ENCODE measurements around the gene ACOXL. TPM values are rescaled to one million over a fixed set of nuclear protein-coding genes. Genes with fewer than 3 reads are reported as not detected.

Gene ACOXL
- total RNA-seq, 2 experiments from 2014 or later, result not detected

DNA sequence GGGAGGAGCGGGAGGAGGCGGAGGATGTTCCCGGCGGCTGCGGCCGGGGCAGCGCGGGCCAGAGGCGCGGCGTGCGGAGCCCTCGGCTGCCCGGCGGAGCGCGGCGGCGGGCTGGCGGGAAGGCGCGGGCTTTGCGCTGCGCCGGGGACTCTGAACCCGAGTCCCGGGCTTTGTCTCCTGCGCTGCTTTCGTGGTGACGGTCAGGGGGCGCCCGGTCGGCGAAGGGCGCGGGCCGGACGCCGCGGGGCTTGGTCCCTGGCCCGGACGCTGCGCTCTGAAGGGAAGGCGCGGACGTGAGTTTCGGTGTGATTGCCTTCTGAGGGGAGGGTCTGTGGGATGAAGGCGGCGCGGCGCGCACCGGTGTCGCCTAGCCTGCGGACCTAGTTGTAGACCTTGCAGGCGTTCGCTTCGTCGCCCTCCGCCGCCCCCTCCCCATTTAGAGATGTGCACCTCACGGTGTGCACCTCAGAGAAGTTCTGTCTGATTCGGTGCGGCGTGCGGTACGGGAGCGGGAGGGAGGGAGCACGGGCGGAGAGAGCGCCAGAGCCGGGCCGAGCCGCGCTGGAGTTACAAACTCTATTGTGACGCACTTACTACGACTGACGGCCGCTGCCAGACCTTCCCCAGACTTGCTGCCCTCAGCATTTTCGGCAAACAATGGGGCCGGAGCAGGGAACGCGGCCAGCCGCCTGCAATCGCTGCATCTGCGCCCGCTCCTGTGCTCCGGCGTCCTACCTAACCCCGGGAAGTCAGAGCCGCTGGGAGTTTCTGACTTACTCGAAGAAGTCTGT, 390.5 kb downstream of the ACOXL start:
- Mint-ChIP-seq H3K9me3 (no peaks in the 10 kb centered on the region), H3K4me3 (peak overlapping the region; percentile 81), H3K27ac (no peak overlapping the region), H3K27me3 (peaks cover 27% of the 10 kb centered on the region), H3K36me3 (peaks cover 31% of the 10 kb centered on the region), H3K4me1 (peaks cover 57% of the 10 kb centered on the region)
- peak; percentile 31 for DNase-seq

DNA sequence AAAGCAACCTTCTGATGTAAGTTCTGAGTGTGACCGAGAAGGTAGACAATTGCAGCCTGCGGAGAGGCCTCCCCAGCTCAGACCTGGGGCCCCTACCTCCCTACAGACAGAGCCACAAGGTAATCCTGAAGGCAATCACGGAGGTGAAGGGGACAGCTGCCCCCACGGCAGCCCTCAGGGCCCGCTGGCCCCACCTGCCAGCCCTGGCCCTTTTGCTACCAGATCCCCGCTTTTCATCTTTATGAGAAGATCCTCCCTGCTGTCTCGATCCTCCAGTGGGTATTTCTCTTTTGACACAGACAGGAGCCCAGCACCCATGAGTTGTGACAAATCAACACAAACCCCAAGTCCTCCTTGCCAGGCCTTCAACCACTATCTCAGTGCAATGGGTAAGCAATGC, 391.4 kb downstream of the ACOXL start:
- no peaks in the 10 kb centered on the region for H3K9me3 Mint-ChIP-seq
- H3K36me3 Mint-ChIP-seq, result peaks cover 38% of the 10 kb centered on the region
- no peak overlapping the region for H3K27ac Mint-ChIP-seq
- no peak for DNase-seq
- peaks cover 52% of the 10 kb centered on the region for H3K4me1 Mint-ChIP-seq
- H3K27me3 Mint-ChIP-seq, result peaks cover 17% of the 10 kb centered on the region
- H3K4me3 Mint-ChIP-seq, result no peak overlapping the region

DNA sequence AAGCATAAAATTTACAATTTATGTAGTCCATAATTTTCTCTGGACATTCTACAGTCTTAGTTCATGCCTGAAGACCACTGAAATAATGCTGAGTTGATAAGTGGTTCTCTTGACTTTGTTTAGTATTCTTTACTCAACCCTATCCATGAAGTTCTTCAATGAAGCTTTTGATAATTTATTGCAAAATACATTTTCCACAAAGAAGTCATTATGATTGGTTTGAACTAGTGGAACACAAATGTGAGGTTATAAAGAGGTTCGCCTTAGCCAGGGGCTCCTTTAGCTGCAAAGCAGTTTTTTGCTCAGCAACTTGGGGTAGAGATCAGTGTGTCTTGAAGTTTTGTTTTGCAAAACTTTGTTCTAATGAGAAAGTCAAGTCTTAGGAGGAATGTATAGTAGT, 394.2 kb downstream of the ACOXL start:
- DNase-seq, result no peak
- H3K9me3 Mint-ChIP-seq, result no peaks in the 10 kb centered on the region
- peaks cover 56% of the 10 kb centered on the region for H3K36me3 Mint-ChIP-seq
- peaks cover 3% of the 10 kb centered on the region for H3K27me3 Mint-ChIP-seq
- H3K4me1 Mint-ChIP-seq, result peaks cover 41% of the 10 kb centered on the region
- H3K27ac Mint-ChIP-seq, result no peak overlapping the region
- no peak overlapping the region for H3K4me3 Mint-ChIP-seq

DNA sequence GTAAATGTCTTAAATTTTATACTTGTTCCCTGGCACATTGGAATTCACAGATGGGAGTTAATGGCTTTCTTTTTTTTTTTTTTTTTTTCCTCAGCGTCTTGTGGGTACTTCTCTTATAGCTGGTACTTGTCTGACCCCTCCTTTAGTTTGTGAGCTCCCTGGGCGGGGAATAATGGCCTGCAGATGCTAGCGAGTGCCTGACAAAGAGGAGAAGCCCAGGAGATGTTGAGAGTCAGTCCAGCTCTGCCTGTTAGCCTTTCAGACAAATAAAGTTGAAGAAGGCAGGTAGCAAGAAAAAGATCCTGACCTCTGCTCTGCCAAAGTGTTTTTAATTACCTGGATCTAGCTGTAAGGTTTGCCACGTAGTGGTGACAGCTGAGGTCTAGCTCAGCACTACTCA, 395.0 kb downstream of the ACOXL start:
- H3K27me3 Mint-ChIP-seq, result peaks cover 3% of the 10 kb centered on the region
- H3K4me3 Mint-ChIP-seq, result no peak overlapping the region
- H3K36me3 Mint-ChIP-seq, result peaks cover 62% of the 10 kb centered on the region
- no peaks in the 10 kb centered on the region for H3K9me3 Mint-ChIP-seq
- no peak for DNase-seq
- H3K4me1 Mint-ChIP-seq, result peaks cover 40% of the 10 kb centered on the region
- H3K27ac Mint-ChIP-seq, result no peak overlapping the region

DNA sequence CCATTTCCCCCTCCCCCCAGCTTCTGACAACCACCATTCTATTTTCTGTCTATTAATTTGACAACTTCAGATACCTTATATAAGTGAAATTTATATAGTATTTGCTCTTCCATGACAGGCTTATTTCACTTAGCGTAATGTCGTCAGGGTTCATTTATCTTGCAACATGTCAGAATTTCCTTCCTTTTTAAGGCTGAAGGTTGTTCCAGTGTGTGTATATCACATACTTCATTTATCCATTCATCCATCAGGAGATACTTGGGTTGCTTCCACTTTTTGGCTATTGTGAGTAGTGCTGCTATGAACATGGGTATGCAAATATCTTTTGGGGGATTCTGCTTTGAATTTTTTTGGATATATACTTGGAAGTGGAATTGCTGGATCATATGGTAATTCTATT, 395.7 kb downstream of the ACOXL start:
- Mint-ChIP-seq H3K4me1 (peaks cover 40% of the 10 kb centered on the region), H3K27me3 (peaks cover 3% of the 10 kb centered on the region), H3K27ac (no peak overlapping the region), H3K4me3 (no peak overlapping the region), H3K36me3 (peaks cover 62% of the 10 kb centered on the region), H3K9me3 (no peaks in the 10 kb centered on the region)
- no peak for DNase-seq

DNA sequence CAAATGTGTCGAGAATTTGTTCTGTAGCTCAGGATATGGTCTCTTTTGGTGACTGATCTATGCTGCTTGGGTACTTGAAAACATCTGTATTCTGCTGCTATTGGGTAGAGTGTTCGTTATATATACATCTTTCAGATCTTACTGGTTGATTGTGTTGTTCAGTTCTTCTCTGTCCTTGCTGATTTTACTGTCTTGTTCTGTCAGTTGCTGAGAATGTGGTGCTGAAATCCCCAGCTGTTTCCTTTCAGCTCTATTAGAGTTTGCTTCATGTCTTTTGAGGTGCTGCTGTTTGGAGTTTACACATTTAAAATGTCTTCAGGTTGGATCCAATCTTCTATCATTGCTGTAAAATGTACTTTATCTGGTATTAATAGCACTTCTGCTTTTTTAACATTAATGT, 401.2 kb downstream of the ACOXL start:
- Mint-ChIP-seq H3K4me1 (peaks cover 22% of the 10 kb centered on the region), H3K4me3 (no peak overlapping the region)

DNA sequence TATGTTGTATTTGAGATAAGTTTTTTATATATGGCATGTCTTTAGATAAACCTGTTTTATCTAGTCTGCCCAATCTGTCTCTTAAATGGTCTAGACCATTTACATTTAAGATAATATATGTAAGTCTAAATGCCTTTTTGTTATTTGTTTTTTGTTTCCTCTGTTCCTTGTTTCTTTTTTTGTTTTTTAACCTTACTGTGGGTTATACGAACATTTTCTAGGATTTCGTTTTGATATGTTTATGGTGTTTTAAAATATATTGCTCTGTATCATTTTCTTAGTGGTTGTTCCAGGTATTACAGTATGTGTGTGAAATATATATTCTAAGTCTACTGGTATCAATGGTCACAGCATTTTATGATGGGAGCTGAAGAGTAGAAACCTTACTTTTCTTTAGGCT, 401.7 kb downstream of the ACOXL start:
- Mint-ChIP-seq H3K4me3 (no peak overlapping the region), H3K9me3 (no peaks in the 10 kb centered on the region), H3K36me3 (peaks cover 29% of the 10 kb centered on the region), H3K4me1 (peaks cover 20% of the 10 kb centered on the region), H3K27ac (no peak overlapping the region), H3K27me3 (no peaks in the 10 kb centered on the region)
- DNase-seq, result no peak

More for the DNA sequence above, 401.2 kb downstream of the ACOXL start:
- no peak for DNase-seq
- H3K9me3 Mint-ChIP-seq, result no peaks in the 10 kb centered on the region
- no peak overlapping the region for H3K27ac Mint-ChIP-seq
- H3K27me3 Mint-ChIP-seq, result no peaks in the 10 kb centered on the region
- H3K36me3 Mint-ChIP-seq, result peaks cover 34% of the 10 kb centered on the region

DNA sequence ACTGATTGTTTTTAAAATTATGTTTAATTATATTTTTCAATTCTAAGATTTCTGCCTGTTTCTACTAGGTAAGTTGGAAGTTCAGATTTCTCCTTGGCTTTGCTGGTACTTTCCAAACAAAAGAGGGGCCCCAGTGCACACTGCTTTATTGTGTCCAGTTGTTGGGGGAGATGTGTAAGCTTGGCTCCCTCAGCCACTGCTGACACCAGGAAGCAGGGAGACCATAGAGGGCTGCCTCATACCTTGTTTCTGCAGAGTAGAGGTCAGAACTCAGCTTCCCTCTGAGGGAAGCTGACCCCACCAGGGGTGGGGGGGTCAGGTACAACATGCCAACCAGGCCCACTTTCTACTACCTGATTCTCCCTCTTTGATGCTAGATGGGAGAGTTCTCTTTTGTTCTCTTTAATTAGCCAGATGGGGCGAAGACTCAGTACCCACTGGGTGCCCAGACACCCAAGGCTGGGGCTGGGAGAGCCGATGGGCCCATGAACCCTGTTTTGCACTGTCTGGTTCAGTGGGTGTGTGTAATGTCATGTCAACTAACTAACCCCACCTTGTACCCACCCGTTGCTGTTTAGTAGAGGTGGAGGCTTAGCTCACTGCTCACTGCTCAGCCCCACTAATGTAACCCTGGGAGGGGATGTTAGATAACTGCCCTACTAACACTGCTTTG, 403.0 kb downstream of the ACOXL start:
- peaks cover 29% of the 10 kb centered on the region for H3K36me3 Mint-ChIP-seq
- no peaks in the 10 kb centered on the region for H3K27me3 Mint-ChIP-seq
- no peak overlapping the region for H3K4me3 Mint-ChIP-seq
- H3K9me3 Mint-ChIP-seq, result no peaks in the 10 kb centered on the region
- H3K4me1 Mint-ChIP-seq, result peaks cover 20% of the 10 kb centered on the region
- no peak for DNase-seq
- H3K27ac Mint-ChIP-seq, result no peak overlapping the region

DNA sequence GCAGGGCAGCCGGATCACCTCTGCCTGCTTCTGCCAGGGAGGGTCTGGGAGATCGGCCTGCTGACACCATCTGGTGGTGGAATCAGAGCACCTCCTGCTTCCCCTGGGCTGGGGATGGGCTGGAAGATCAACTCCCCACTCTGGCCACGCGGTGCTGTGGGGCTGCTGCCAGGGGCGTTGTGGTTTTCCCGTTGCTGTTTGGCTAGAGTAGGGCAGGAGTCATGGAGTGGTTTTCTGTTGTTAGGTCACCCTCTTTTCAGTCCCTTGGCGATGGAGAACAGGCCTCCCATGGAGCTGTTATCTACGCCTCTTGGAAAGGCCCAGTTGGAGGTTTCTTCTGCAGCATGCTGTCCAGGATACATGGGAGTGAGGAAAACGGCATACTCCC, 403.5 kb downstream of the ACOXL start:
- peaks cover 20% of the 10 kb centered on the region for H3K4me1 Mint-ChIP-seq
- DNase-seq, result no peak
- H3K27ac Mint-ChIP-seq, result no peak overlapping the region
- H3K36me3 Mint-ChIP-seq, result peaks cover 29% of the 10 kb centered on the region
- H3K27me3 Mint-ChIP-seq, result no peaks in the 10 kb centered on the region
- no peak overlapping the region for H3K4me3 Mint-ChIP-seq
- H3K9me3 Mint-ChIP-seq, result no peaks in the 10 kb centered on the region

DNA sequence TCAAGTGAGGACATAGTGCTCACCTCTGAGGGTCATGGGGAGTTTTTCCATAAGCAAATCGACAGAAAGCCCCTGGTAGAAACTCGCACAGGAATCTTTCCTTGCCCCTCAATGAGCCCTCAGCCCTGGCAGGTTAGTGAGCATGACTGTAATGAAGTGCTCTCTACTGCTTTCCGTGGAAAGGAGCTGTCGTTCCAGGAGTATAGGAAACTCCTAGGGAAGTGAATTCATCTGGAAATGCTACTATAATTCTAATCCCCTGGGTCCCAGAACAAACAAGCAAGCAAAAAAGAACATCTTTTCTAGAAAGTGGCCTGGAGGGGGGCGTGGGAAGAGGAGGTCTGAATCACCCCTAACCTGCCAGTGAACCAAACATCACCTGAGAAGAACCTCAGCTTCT, 406.5 kb downstream of the ACOXL start:
- Mint-ChIP-seq H3K4me3 (no peak overlapping the region), H3K9me3 (no peaks in the 10 kb centered on the region), H3K36me3 (peaks cover 27% of the 10 kb centered on the region), H3K4me1 (peaks cover 19% of the 10 kb centered on the region), H3K27me3 (no peaks in the 10 kb centered on the region), H3K27ac (no peak overlapping the region)
- no peak for DNase-seq

DNA sequence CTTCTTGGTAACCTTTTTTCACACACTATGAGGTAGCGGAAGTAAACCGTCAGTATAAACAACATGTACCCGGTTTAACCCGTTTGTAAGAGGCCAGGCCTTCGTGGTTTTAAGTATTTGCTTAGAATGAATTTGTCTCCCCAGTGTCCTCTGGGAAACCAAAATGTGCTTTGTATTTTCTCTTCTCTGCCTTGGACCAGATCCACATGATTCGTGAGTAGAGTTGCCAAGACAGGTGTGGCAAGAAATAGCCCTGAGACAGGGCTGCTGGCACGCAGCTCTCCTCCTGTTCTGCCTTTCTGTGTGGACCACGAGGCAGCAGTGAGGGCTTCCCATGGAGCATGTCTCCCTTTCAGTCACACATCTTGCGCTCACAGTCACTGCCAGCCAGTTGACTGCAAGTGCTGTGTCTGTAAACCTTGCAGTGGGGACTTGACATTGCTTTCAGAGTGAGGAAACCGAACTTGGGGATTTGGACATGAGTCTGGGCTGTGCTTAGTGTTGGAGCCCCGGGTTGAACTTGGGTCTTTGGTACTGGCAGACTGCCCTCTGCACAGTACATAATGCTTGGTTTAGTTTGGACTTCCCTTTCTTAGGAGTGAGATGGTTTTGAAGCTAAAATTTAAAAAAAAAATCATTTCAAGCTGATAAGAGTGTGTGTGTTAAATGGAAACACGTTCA, 407.4 kb downstream of the ACOXL start:
- Mint-ChIP-seq H3K36me3 (peaks cover 25% of the 10 kb centered on the region), H3K4me1 (peaks cover 12% of the 10 kb centered on the region), H3K9me3 (no peaks in the 10 kb centered on the region), H3K27ac (no peak overlapping the region), H3K27me3 (no peaks in the 10 kb centered on the region), H3K4me3 (no peak overlapping the region)
- no peak for DNase-seq

DNA sequence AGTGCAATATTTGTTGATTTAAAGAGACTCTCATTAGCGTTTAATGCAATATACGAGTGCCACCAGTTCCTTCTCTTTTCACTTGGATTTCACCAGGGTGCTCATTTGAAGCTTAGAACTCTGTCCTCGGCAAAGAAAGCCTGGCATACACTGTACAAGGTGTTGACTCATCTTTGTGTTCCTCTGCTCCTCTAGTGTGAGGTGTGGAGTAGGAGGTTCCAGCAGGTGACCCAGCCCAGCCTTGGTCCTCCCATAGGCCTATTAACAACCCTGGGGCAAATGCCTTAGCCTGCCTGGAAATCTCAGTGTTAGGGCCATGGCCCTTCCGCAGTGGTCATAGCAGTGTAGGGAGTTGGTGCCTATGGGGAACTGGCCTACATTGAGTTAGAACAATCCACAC, 408.4 kb downstream of the ACOXL start:
- no peak overlapping the region for H3K27ac Mint-ChIP-seq
- H3K4me1 Mint-ChIP-seq, result peaks cover 19% of the 10 kb centered on the region
- H3K36me3 Mint-ChIP-seq, result peaks cover 24% of the 10 kb centered on the region
- no peaks in the 10 kb centered on the region for H3K9me3 Mint-ChIP-seq
- H3K27me3 Mint-ChIP-seq, result no peaks in the 10 kb centered on the region
- no peak for DNase-seq
- H3K4me3 Mint-ChIP-seq, result no peak overlapping the region

DNA sequence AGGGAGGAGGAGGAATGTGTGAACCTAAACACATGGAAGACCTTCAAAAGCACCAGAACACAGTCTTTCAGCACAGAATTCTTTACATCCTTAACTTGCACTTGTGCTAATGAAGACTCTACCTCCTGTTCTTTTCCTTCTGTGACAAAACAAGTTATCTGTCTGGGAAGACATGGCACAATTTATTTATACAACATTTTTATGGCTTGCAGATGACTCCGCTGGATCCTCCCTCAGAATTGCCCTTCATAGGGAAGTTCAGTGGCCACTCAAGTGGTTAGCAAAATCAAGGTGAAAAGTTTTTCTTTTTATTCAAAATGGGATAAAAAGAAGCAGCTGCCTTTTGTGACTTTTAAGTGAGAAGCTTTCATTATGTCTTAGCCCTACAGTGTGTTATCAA, 409.7 kb downstream of the ACOXL start:
- Mint-ChIP-seq H3K27me3 (peaks cover 4% of the 10 kb centered on the region), H3K4me1 (peaks cover 23% of the 10 kb centered on the region), H3K9me3 (no peaks in the 10 kb centered on the region), H3K4me3 (no peak overlapping the region), H3K36me3 (peaks cover 31% of the 10 kb centered on the region), H3K27ac (no peak overlapping the region)
- DNase-seq, result no peak

DNA sequence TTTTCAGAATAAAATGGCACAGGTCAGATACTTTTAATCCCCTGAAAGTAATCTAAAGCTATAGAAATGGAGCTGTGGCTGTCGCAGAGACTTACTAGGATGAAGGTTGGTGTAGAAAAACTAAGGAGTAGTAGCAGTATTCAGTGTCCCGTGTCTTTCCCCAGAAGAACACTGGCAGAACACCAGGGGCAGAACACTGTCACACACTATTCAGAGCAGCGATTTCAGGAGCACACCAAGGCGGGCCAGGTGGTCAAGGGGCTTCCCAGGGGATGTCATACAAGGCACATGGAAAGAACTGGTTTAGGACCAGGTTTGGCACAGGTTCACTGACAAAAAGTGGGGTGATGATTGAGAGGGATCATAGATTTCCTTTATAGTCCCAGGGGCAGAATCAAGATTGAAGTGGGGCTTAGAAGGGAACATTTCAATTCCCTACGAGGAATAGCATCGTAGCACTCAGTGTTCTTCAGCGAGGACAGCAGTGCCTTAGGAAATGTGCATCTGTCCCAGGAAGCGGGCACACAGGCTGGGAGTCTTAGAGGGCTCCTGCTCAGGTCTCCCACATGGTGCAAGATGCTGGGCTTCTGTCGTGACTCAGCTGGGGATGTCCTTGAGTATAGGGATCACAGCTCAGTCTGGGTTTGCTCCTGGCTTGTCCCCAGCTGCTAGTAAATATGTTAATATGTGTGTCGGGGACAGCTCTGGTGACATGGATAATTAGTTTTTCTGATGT, 410.9 kb downstream of the ACOXL start:
- Mint-ChIP-seq H3K9me3 (no peaks in the 10 kb centered on the region), H3K4me3 (no peak overlapping the region), H3K4me1 (peaks cover 28% of the 10 kb centered on the region), H3K27ac (no peak overlapping the region), H3K36me3 (peaks cover 31% of the 10 kb centered on the region), H3K27me3 (peaks cover 4% of the 10 kb centered on the region)
- no peak for DNase-seq

DNA sequence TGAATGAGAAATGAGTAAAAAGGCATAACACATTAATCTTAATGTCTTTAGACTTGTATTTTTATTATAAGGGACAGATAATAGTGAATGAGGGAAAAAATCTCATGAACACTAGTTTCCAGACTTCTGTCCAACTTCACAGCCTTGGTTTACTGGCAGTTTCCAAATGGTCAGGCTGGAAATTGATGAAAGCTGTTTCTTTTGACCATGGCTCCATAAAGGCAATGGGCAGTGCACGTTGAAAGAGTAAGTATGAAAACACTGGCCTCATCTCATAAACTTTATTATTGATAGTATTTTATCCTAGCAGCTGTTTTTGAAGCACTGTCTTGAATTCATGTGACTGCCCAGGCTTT, 411.4 kb downstream of the ACOXL start:
- Mint-ChIP-seq H3K27me3 (peaks cover 4% of the 10 kb centered on the region), H3K27ac (no peak overlapping the region), H3K36me3 (peaks cover 31% of the 10 kb centered on the region), H3K4me1 (peaks cover 29% of the 10 kb centered on the region), H3K4me3 (no peak overlapping the region), H3K9me3 (no peaks in the 10 kb centered on the region)
- no peak for DNase-seq

Measured in activated naive CD8-positive, alpha-beta T cell treated with anti-CD3 and anti-CD28 coated beads for 36 hours (primary cell).